CD8-positive, alpha-beta memory T cell (primary cell): ENCODE results near the gene ATOH8. TPM values are rescaled to one million over a fixed set of nuclear protein-coding genes. Genes with fewer than 3 reads are reported as not detected.
A peak's percentile ranks its signal among the peaks of the same experiment; 100 is the strongest.
"Not testable (repeated sequence)": the region's sequence is repeated elsewhere in the genome, so short reads cannot be mapped to it uniquely, and the experiment has no call there.

Experiments
- CTCF ChIA-PET: fragments of 350-600 bp; sonication (Branson Sonifier 250); formaldehyde crosslinking; loops from one replicate; lab custom pipeline; 2021; ENCODE audit warnings: antibody characterized with exemption; lab: Charles Lee
- POLR2A ChIA-PET: fragments of 350-600 bp; sonication (Branson Sonifier 250); formaldehyde crosslinking; loops from one replicate; lab custom pipeline; 2021; ENCODE audit warnings: antibody characterized with exemption; lab: Charles Lee
- DNase-seq, 5 donors: peaks; one replicate each; pipeline versions ENCODE4 v3.0.0 to v3.0.0-alpha.2; 2020 to 2022; ENCODE audit warnings: mixed read lengths in 1 of 5
- H3K27ac ChIP-seq: one replicate; pipeline ENCODE4 v1.7.0; 2013; ENCODE audit warnings: low read depth, mild to moderate bottlenecking, low read length, moderate library complexity
- H3K27me3 ChIP-seq: 2 replicates; pipeline ENCODE4 v1.7.0; 2013; ENCODE audit warnings: low read length, mild to moderate bottlenecking; ENCODE audit not compliant: insufficient read depth, poor library complexity, severe bottlenecking
- H3K36me3 ChIP-seq: 2 replicates; pipeline ENCODE4 v1.7.0; 2013; ENCODE audit warnings: mild to moderate bottlenecking, low read length, moderate library complexity; ENCODE audit not compliant: insufficient read depth
- H3K4me1 ChIP-seq: 2 replicates; pipeline ENCODE4 v1.7.0; 2013; ENCODE audit warnings: mild to moderate bottlenecking, low read length, moderate library complexity; ENCODE audit not compliant: insufficient read depth
- H3K4me3 ChIP-seq: 2 replicates; pipeline ENCODE4 v1.7.0; 2013; ENCODE audit warnings: mild to moderate bottlenecking, low read length
- H3K9me3 ChIP-seq: 2 replicates; pipeline ENCODE4 v1.7.0; 2013; ENCODE audit warnings: mild to moderate bottlenecking, low read length
- H3K27ac Mint-ChIP-seq, 8 donors: one replicate each; pipeline ENCODE4 v1.8.0; 2020 to 2021; ENCODE audit warnings: mixed read lengths in 8 of 8, mild to moderate bottlenecking in 6 of 8, inconsistent platforms in 3 of 8, moderate library complexity in 3 of 8
- H3K27me3 Mint-ChIP-seq, 2 donors: one replicate each; pipeline ENCODE4 v1.8.0; 2020 to 2021; ENCODE audit warnings: mixed read lengths in 2 of 2, mild to moderate bottlenecking in 1 of 2, moderate library complexity in 1 of 2
- H3K36me3 Mint-ChIP-seq, 3 donors: one replicate each; pipeline ENCODE4 v1.8.0; 2020 to 2021; ENCODE audit warnings: mixed read lengths in 3 of 3, inconsistent platforms in 1 of 3, mild to moderate bottlenecking in 1 of 3
- H3K4me1 Mint-ChIP-seq, 3 donors: one replicate each; pipeline ENCODE4 v1.8.0; 2020 to 2021; ENCODE audit warnings: mixed read lengths in 3 of 3, inconsistent platforms in 1 of 3, mild to moderate bottlenecking in 1 of 3
- H3K4me3 Mint-ChIP-seq, 7 donors: one replicate each; pipeline ENCODE4 v1.8.0; 2020 to 2021; ENCODE audit warnings: mixed read lengths in 7 of 7, mild to moderate bottlenecking in 6 of 7, moderate library complexity in 4 of 7, inconsistent platforms in 2 of 7
- H3K9me3 Mint-ChIP-seq, 5 donors: one replicate each; pipeline ENCODE4 v1.8.0; 2020 to 2022; ENCODE audit warnings: mixed read lengths in 5 of 5, mild to moderate bottlenecking in 3 of 5, moderate library complexity in 2 of 5, inconsistent platforms in 1 of 5
- polyA plus RNA-seq: library from polyadenylated mRNA; unstranded; fragments of 300-500 nt; fragmentation: Illumina TruSeq; gene quantifications from one replicate; pipeline ENCODE4 v1.2.3, GENCODE V29; 2021
- total RNA-seq, 2 experiments: library from RNA; stranded (reverse); gene quantifications; one replicate each; pipeline ENCODE4 v1.2.3, GENCODE V29; 2021

ATOH8 gene
- total and polyA plus RNA-seq, 3 experiments from 2014 or later: not detected

GRCh38 chr2:85714421-85714820 is 39.4 kb upstream of the ATOH8 start:
- not testable (repeated sequence) for H3K36me3 Mint-ChIP-seq, H3K4me1 Mint-ChIP-seq, H3K4me1 ChIP-seq, H3K36me3 ChIP-seq, H3K27me3 ChIP-seq, H3K4me3 ChIP-seq, H3K27ac ChIP-seq, H3K4me3 Mint-ChIP-seq, H3K9me3 Mint-ChIP-seq, DNase-seq, H3K9me3 ChIP-seq, H3K27ac Mint-ChIP-seq
- H3K27me3 Mint-ChIP-seq: peaks cover 14 to 15% of the 10 kb centered on the region in 2 donors
- ChIA-PET POLR2A (interaction anchor here (0.6 kb wide), 1 partner anchor 113 kb away, joined by 4 read pairs; no protein-coding TSS in a partner anchor), CTCF (interaction anchor here (0.7 to 1.7 kb wide), 3 partner anchors 9 to 35 kb away, joined by 3 to 5 read pairs (median 4); no protein-coding TSS in a partner anchor)

- Histone ChIP-seq H3K4me3 (no peak overlapping the region), H3K36me3 (no peaks in the 10 kb centered on the region), H3K27me3 (no peaks in the 10 kb centered on the region), H3K4me1 (no peaks in the 10 kb centered on the region), H3K9me3 (no peaks in the 10 kb centered on the region), H3K27ac (no peak overlapping the region)
- Mint-ChIP-seq H3K36me3 (no peaks in the 10 kb centered on the region), H3K4me3 (no peak overlapping the region), H3K4me1 (no peaks in the 10 kb centered on the region), H3K9me3 (no peaks in the 10 kb centered on the region), H3K27ac (no peak overlapping the region), H3K27me3 (peaks cover 14% of the 10 kb centered on the region in 2 donors)
- DNase-seq: no peak
- ChIA-PET POLR2A (interaction anchor here (0.6 kb wide), 1 partner anchor 113 kb away, joined by 4 read pairs; no protein-coding TSS in a partner anchor), CTCF (interaction anchor here (0.7 to 1.4 kb wide), 3 partner anchors 8 to 27 kb away, joined by 3 to 5 read pairs (median 3); no protein-coding TSS in a partner anchor)
Observed at GRCh38 chr2:85714841-85715240, 39.0 kb upstream of the ATOH8 start.

DNA sequence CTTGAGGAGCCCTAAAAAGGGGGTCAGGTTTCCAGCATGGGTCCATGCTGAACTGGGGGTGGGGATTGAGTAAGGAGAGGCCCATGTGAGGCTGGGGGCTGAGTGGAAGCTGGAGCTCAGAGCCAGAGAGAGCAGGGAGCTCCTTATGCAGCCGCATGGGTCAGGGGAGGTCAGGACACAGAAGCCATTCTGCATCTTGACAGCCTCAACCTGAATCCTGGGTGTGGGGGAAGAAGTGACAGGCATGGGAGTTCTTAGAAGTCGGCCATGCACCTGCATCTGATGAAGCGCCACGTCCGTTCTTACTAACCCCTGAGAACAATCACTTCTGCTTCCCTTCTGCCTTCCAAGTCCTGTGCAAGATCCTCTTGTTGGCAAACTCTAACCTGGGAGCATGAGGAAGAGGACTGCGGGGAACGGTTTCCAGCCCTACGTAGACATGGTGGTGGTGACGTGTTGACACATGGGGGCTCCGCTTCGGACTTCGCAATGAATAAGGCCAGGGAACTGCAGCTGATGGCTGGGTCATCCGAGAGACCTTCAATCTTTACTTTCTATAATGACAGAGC is 37.4 kb upstream of the ATOH8 start:
- Mint-ChIP-seq H3K9me3 (peaks cover 0 to 2% (median 0%) of the 10 kb centered on the region in 5 donors), H3K4me1 (no peaks in the 10 kb centered on the region), H3K27ac (no peak overlapping the region), H3K36me3 (no peaks in the 10 kb centered on the region), H3K27me3 (peaks cover 8 to 14% of the 10 kb centered on the region in 2 donors), H3K4me3 (no peak overlapping the region)
- no peak for DNase-seq
- ChIA-PET POLR2A (no interaction called here), CTCF (interaction anchor here (1.4 to 1.8 kb wide), 2 partner anchors 9 to 12 kb away, joined by 3 to 5 read pairs; no protein-coding TSS in a partner anchor)
- H3K4me1 ChIP-seq: no peaks in the 10 kb centered on the region
- no peaks in the 10 kb centered on the region for H3K36me3 ChIP-seq
- H3K4me3 ChIP-seq: no peak overlapping the region
- H3K27ac ChIP-seq: no peak overlapping the region
- no peaks in the 10 kb centered on the region for H3K9me3 ChIP-seq
- no peaks in the 10 kb centered on the region for H3K27me3 ChIP-seq

- H3K27ac Mint-ChIP-seq: no peak overlapping the region
- peaks cover 8 to 14% of the 10 kb centered on the region in 2 donors for H3K27me3 Mint-ChIP-seq
- Histone ChIP-seq H3K27ac (no peak overlapping the region), H3K27me3 (no peaks in the 10 kb centered on the region), H3K4me1 (no peaks in the 10 kb centered on the region), H3K4me3 (no peak overlapping the region), H3K36me3 (no peaks in the 10 kb centered on the region), H3K9me3 (no peaks in the 10 kb centered on the region)
- peaks cover 0 to 2% (median 0%) of the 10 kb centered on the region in 5 donors for H3K9me3 Mint-ChIP-seq
- no peaks in the 10 kb centered on the region for H3K36me3 Mint-ChIP-seq
- no peaks in the 10 kb centered on the region for H3K4me1 Mint-ChIP-seq
- DNase-seq: no peak
- ChIA-PET POLR2A (no interaction called here), CTCF (interaction anchor here (1.2 to 1.8 kb wide), 3 partner anchors 8 to 11 kb away, joined by 3 to 5 read pairs (median 4); no protein-coding TSS in a partner anchor)
- H3K4me3 Mint-ChIP-seq: no peak overlapping the region
Observed at GRCh38 chr2:85717308-85718008, 36.3 kb upstream of the ATOH8 start.

DNA sequence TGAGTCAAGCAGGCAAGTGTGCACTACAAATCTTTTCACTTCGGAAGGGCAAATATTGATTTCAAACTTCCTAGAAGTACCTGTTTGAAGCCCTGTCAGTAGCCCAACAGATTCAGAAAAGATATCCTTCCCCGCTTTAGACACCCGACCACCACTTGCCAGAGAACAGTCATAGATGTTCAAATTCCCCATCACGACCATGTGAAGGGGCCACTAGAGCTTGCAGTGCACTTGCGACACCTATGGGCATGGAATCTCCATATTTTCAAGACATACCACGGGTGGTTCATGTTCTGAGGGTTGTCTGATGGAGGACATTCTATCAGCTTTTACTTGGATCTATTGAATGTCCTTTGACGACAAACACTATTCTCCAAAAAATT is 35.8 kb upstream of the ATOH8 start:
- Mint-ChIP-seq H3K4me3 (no peak overlapping the region), H3K9me3 (peaks cover 0 to 2% (median 0%) of the 10 kb centered on the region in 5 donors), H3K36me3 (no peaks in the 10 kb centered on the region), H3K27me3 (peaks cover 8 to 14% of the 10 kb centered on the region in 2 donors), H3K27ac (no peak overlapping the region), H3K4me1 (no peaks in the 10 kb centered on the region)
- no peaks in the 10 kb centered on the region for H3K9me3 ChIP-seq
- no peaks in the 10 kb centered on the region for H3K27me3 ChIP-seq
- ChIA-PET POLR2A (no interaction called here), CTCF (interaction anchor here (1.2 to 1.8 kb wide), 3 partner anchors 9 to 11 kb away, joined by 3 to 5 read pairs (median 4); no protein-coding TSS in a partner anchor)
- no peak for DNase-seq
- no peak overlapping the region for H3K4me3 ChIP-seq
- H3K36me3 ChIP-seq: no peaks in the 10 kb centered on the region
- H3K27ac ChIP-seq: no peak overlapping the region
- H3K4me1 ChIP-seq: no peaks in the 10 kb centered on the region

DNA sequence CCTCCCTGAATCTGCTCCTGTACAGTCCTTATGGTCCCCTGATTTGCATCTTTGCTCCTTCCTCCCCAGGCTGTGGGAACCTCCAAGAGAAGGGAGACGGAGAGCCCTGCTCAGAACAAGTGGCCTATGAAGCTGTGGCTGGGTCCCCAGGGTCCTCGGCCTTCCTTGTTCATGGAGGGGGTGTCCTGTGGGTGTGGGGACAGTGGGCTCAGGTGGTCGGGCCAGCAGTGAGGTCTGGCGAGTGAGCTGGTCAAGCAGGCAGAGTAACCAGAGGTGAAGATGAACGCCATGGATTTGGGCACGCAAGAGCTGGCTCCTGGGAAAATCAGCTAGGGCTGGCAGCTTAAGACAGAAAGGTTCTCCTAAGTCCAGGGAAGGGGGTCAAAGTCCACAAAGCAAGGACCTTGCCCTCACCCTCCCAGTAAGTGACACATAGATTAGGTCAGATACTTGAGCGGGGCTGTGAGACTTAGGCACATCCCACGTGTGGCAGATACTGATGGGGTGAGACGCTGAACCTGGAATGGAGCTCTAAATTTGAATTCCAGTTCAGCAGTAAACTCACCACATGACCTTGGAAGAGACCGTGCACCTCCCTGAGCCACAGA is 34.8 kb upstream of the ATOH8 start:
- no peak for DNase-seq
- peaks cover 8 to 14% of the 10 kb centered on the region in 2 donors for H3K27me3 Mint-ChIP-seq
- no peaks in the 10 kb centered on the region for H3K4me1 ChIP-seq
- CTCF ChIA-PET: interaction anchor here (1.2 to 2.3 kb wide), 4 partner anchors 8 to 12 kb away, joined by 3 to 10 read pairs (median 4); no protein-coding TSS in a partner anchor
- no peaks in the 10 kb centered on the region for H3K36me3 ChIP-seq
- H3K9me3 ChIP-seq: no peaks in the 10 kb centered on the region
- H3K9me3 Mint-ChIP-seq: peaks cover 0 to 2% (median 0%) of the 10 kb centered on the region in 5 donors
- no peak overlapping the region for H3K4me3 ChIP-seq
- H3K27ac Mint-ChIP-seq: peak overlapping the region in 1 of 8 donors; percentile 82
- H3K27me3 ChIP-seq: no peaks in the 10 kb centered on the region
- POLR2A ChIA-PET: no interaction called here
- H3K27ac ChIP-seq: no peak overlapping the region
- H3K36me3 Mint-ChIP-seq: no peaks in the 10 kb centered on the region
- H3K4me3 Mint-ChIP-seq: no peak overlapping the region
- H3K4me1 Mint-ChIP-seq: no peaks in the 10 kb centered on the region

DNA sequence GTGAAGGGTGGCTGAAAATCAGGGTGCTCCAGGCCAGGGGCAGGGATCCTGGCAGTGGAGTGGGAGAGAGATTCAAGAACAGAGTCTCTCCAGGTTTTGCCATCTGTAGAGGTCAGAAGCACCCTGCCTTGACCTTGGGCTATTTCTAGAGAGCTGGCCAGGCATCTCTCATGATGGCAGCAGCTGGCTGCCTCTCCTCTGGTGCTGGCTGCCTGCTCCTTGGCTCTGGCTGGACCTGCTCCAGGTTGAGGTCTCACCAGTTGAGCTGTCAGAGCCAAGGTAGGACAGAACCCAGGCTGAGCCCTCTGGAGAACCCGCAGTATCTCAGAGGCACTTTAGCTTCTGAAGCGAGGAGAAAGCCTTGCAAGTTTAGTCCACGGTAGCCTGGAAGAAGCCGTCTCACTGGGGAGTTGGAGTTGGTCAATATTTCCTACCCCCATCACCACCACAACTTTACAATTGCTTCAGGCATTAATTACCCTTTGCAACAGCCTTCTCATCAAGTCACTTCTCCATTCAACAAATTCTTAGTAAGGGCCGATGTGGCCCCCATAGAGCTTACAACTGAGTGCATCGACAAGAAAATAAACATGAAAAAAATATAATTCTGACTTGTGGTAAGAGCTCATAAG is 34.1 kb upstream of the ATOH8 start:
- Mint-ChIP-seq H3K9me3 (peaks cover 0 to 2% (median 0%) of the 10 kb centered on the region in 5 donors), H3K27ac (no peak overlapping the region), H3K27me3 (peaks cover 8 to 14% of the 10 kb centered on the region in 2 donors), H3K4me3 (no peak overlapping the region), H3K36me3 (no peaks in the 10 kb centered on the region), H3K4me1 (no peaks in the 10 kb centered on the region)
- no peaks in the 10 kb centered on the region for H3K9me3 ChIP-seq
- ChIA-PET POLR2A (no interaction called here), CTCF (interaction anchor here (0.9 to 2.3 kb wide), 4 partner anchors 9 to 82 kb away, joined by 3 to 10 read pairs (median 6); no protein-coding TSS in a partner anchor)
- no peaks in the 10 kb centered on the region for H3K36me3 ChIP-seq
- H3K27me3 ChIP-seq: no peaks in the 10 kb centered on the region
- no peak overlapping the region for H3K27ac ChIP-seq
- no peak for DNase-seq
- H3K4me3 ChIP-seq: no peak overlapping the region
- H3K4me1 ChIP-seq: no peaks in the 10 kb centered on the region
